ENCODE data around the gene TEKT5. TPM values are rescaled to one million over a fixed set of nuclear protein-coding genes. Genes with fewer than 3 reads are reported as not detected.

Gene TEKT5
- polyA plus RNA-seq, 3 donors = 0.10 to 0.28 TPM; not detected in 1

GRCh38 chr16:10619271-10619849 is 75.4 kb downstream of the TEKT5 start:
- H3K27ac ChIP-seq (ENCODE audit: low read depth, low read length) = no peak overlapping the region
- WGBS, 3 donors = 30 to 39% (median 33%) methylated on average over 25 of the region's 25 CpGs

GRCh38 chr16:10618710-10619209 is 76.0 kb downstream of the TEKT5 start:
- WGBS, 3 donors = 60 to 76% (median 67%) methylated on average over 13 of the region's 13 CpGs
- H3K27ac ChIP-seq (ENCODE audit: low read depth, low read length) = no peak overlapping the region

DNA sequence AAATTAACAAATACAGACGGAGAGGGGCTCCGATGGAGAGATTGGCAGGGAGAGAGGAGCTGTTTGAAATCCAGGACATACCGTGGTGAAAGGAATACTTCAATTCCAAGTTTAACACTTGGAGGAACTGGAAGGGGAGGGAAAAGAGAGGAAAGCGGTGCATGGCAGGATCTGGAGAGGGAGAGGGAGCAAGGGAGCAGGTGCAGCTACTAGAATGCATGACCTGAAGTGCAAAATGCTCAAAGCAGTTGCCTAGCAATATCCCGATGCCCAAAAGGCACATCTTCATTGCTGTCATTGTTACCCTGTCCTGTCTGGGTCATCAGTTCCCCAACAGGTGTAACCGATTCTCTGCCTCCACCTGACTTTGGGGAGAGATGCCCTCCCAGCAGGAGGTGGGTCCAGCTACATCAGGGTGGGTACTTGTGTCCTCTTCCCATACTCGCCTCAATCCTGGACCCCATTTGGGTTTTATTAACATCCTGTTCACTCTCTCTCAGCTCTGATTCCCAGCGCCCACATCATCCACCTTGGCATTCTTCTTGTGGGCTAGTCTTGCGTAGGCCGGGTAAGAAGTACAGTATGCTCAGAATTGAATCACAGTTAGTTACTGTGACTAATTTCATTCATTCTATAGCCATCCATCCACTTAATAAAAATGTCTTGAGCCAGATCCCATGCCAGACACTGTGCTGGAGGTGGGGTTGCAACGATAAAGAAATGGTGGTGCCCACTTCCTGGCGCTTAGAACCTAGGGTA is 76.9 kb downstream of the TEKT5 start:
- H3K27ac ChIP-seq (ENCODE audit: low read depth, low read length) = no peak overlapping the region
- WGBS, 3 donors = 72 to 80% (median 79%) methylated on average over 12 of the region's 12 CpGs

DNA sequence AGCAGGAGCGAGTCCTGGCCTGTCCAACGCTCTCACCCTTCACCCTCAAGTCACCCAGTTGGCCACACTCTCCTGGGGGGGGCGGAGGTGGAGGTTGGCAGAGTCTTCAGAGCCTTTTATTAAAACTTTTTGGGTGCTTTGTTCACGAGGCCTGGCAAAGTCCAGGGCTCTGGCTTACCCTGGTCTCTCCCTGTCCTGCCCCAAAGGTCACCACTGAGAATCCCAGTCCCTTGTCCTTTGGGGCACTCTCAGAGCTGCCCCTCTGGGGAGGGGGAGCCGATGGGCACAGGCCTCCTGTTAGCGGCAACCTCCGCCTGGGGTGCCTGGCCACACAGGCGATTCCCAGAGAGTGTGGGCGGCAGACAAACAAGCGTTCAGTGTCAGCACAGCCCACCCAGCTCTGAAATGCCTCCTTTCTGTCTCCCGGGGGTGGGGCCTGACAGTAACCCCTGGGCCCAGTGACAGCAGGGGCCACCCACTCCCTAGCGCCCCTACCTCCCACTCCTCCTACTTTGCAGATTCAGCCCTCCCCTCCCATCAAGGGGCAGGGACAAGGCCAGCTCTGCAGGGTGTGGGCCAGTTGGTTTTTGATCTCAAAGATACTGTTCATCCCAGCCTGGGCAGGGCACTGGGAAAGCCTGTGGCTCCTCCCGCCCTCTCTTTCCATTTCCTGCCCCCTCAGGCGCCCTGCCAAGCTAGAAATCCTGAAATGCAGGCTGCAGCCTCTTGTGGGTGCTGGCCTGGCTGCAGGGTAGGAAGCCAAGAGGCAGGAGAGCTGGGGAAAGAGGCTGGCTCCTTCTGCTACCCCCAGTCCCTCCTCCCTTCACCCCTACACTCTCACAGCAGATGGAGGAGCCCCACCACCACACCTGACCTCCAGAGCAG is 77.7 kb downstream of the TEKT5 start:
- WGBS, 3 donors = 44 to 50% (median 47%) methylated on average over 12 to 14 of the region's 14 CpGs
- H3K27ac ChIP-seq (ENCODE audit: low read depth, low read length) = no peak overlapping the region

DNA sequence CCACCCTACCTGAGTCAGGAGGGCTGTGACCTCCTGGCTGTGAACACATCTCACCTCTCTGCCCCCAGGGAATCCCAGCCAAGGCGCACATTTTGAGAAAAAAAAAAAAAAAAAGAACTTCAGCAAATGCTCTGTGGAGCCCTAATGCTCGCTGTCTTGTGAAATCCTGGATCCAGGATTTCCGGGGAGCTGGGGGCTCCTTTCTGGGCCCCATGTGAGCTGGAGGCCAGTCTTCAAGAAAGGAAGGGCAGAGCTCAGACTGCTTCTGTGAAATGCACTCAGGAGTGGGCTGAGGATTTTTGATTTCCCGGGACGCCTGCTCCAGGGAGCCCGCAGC is 78.3 kb downstream of the TEKT5 start:
- no peak overlapping the region for H3K27ac ChIP-seq (ENCODE audit: low read depth, low read length)
- WGBS, 3 donors = 68 to 71% (median 70%) methylated on average over 6 of the region's 6 CpGs

DNA sequence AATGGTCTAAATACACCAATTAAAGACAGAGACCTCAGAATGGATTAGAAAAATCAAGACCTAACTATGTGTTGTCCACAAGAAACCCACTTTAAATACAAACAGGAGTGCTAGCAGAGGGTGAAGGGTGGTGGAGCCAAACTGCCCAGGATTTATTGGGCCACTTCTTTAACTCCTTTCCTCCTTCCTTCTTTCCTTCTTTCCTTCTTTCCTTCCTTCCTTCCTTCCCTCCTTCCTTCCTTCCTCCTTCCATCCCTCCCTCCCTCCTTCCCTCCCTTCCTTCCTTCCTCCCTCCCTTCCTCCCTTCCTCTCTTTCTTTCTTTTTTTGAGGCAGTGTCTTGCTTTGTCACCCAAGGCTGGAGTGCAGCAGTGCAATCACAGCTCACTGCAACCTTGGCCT is 80.0 kb downstream of the TEKT5 start:
- H3K27ac ChIP-seq (ENCODE audit: low read depth, low read length) = no peak overlapping the region

- no peak overlapping the region for H3K27ac ChIP-seq (ENCODE audit: low read depth, low read length)
- WGBS, 3 donors = 72 to 87% (median 79%) methylated on average over 6 of the region's 6 CpGs
These were observed 80.8 kb downstream of the TEKT5 start for GRCh38 chr16:10613785-10614485.

DNA sequence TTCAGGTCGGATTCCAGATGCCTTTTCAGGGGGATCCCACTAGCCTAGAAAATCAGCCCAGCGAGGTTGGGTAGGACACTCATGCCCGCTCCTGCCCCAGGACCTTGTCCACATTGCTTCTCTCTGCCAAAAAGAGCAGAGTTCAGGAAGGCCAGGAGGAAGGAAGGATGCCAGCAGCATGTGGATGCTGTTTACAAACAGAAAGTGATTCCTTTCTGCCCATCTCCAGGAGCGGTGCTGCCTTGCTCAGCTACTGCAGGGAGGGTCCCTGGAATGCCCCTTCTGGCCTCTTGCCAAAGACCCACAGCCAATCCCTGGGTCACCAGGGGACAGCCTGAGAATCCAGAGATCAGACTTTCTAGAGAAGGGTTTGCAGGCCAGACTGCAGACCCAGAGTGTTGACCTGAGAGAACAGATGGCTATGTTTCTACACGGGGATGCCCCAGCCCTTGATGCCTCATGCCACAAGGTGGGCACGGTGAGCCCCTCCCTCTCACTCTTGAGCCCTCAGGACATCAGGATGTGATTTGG is 82.0 kb downstream of the TEKT5 start:
- 34 to 62% (median 61%) methylated on average over 6 of the region's 6 CpGs for WGBS, 3 donors
- H3K27ac ChIP-seq (ENCODE audit: low read depth, low read length) = no peak overlapping the region

DNA sequence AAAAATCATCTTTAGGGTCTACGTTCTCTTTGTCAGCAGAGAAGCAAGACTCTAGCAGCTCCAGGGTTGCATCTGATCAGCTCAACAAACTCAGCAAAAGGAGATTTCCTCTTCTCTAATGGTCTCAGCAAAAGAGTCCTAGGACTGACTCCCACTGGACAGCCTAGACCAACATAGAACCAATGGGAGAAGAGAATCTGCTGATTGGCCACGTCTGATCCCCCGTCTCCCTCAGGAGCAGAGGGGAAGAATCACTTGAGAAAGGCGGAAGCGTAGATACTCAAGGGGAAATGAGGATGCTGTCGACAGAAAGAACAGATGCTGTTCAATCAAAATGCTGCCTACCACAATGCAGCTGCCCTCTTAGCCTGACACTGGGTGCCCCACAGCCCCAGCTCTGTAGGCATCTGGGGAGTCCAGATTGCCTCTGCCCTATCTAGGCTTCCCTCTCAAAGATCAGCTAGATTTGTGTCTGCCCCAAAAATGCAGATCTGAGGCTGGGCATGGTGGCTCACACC is 82.8 kb downstream of the TEKT5 start:
- 72 to 83% (median 73%) methylated on average over 6 of the region's 6 CpGs for WGBS, 3 donors
- H3K27ac ChIP-seq (ENCODE audit: low read depth, low read length) = no peak overlapping the region

DNA sequence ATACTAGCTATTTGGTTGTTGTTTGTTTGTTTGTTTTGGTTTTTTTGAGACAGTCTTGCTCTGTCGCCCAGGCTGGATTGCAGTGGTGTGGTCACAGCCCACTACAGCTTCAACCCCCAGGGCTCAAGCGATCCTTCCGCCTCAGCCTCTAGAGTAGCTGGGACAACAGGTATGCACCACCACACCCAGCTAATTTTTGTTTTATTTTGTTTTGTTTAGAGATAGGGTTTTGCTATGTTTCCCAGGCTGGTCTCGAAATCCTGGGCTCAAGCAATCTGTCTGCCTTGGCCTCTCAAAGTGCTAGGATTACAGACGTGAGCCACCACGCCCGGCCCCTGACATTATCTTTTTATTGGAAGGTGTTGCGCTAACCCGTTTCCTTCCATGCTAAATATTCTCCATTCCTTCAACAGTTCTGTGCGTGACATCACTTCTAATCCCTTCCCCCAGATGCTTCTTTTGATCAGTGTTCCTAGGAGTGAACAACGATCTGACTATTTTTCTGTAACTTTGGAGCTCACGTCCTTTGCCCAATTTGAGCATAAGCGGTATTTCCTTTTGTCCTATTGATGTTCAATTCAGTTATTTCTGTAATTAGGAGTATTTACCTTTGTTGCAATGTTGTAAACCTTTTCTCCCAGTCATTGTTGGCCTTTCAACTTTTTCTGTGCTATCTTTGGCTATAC is 84.1 kb downstream of the TEKT5 start:
- no peak overlapping the region for H3K27ac ChIP-seq (ENCODE audit: low read depth, low read length)
- WGBS, 3 donors = 80 to 83% (median 82%) methylated on average over 13 of the region's 13 CpGs

GRCh38 chr16:10609402-10609774 is 85.3 kb downstream of the TEKT5 start:
- WGBS, 3 donors = 60 to 77% (median 68%) methylated on average over 7 of the region's 7 CpGs
- H3K27ac ChIP-seq (ENCODE audit: low read depth, low read length) = no peak overlapping the region

DNA sequence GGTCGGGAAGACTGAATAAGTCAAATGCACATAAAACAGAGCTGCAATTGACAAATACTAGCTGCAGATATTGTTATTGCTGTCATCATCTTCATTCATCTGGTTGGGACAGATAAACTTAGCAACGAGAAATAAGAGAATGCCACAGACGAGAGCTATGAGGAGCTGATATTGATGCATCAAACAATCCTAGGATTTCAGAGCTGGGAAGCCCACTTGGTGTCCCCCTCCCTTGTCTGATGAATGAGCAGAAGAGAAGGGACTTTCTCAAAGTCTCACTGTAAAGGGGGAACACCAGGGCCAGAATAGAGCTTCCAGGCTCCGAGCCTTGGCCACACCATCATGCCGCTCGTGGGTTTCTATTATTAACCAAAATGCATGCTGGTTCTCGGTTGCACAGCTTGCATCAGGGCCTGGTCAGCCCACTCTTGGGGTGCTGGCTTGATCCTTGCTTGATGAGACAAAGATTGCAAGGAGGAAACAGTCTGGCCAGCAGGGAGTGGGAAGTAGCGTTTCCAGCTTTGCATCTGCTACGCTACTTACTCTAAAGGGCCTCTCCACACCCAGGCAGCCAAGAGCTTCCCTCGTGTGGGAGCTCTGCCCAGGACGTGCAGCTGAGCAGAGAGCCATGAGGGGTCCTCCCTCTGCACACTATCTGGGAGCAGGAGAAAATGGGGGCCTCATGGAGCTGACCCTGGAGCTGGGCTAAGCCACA is 85.9 kb downstream of the TEKT5 start:
- WGBS, 3 donors = 57 to 72% (median 58%) methylated on average over 11 of the region's 11 CpGs
- no peak overlapping the region for H3K27ac ChIP-seq (ENCODE audit: low read depth, low read length)

DNA sequence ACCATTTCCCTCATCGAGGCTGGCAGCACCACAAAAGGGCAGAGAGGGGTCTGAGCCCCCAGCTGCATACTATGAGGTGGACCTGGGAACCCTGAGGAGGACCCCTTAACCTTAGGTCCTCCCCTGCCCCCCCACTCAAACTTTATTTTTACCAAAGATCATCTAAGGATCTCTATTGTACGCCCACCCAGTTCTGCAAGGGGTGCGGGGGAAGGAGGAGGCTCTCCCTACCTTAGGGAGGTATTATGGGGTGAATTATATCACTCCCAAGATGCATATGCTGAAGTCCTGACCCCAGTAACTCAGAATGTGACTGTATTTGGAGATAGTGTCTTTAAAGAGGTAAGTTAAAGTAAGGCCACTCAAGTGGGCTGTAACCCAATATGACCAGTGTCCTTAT is 87.6 kb downstream of the TEKT5 start:
- 73 to 86% (median 80%) methylated on average over 3 of the region's 3 CpGs for WGBS, 3 donors

GRCh38 chr16:10606607-10607006 is 88.1 kb downstream of the TEKT5 start:
- WGBS, 3 donors = 56 to 83% (median 81%) methylated on average over 6 of the region's 6 CpGs
- H3K27ac ChIP-seq (ENCODE audit: low read depth, low read length) = no peak overlapping the region

More for the DNA sequence above, 87.6 kb downstream of the TEKT5 start:
- H3K27ac ChIP-seq (ENCODE audit: low read depth, low read length) = no peak overlapping the region

DNA sequence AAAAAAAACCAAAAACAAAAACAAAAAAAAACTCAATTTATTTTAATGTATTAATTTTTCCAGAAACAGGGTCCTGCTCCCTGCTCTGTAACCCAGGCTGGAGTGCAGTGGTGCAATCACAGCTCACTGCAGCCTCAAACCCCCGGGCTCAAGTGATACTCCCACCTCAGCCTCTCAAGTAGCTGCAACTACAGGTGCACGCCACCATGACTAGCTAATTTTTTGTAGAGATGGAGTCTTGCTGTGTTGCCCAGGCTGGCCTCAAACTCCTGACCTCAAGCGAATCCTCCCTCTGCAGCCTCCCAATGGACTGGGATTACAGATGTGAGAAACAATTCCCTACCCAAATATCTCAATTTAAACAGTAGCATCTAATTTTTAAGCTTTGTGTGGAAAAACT is 89.1 kb downstream of the TEKT5 start:
- no peak overlapping the region for H3K27ac ChIP-seq (ENCODE audit: low read depth, low read length)
- 86 to 92% (median 88%) methylated on average over 3 of the region's 3 CpGs for WGBS, 3 donors

- H3K27ac ChIP-seq (ENCODE audit: low read depth, low read length) = no peak overlapping the region
- WGBS, 3 donors = 40 to 74% (median 68%) methylated on average over 13 of the region's 13 CpGs
These were observed 93.0 kb downstream of the TEKT5 start for GRCh38 chr16:10601444-10602408.
